H1 (cell line): Measurements from ENCODE around the gene RAP1GAP. TPM values are rescaled to one million over a fixed set of nuclear protein-coding genes. Genes with fewer than 3 reads are reported as not detected.

Experiments
- CTCF ChIA-PET: fragments of 300-600 bp; sonication (Branson Sonifier 250); formaldehyde crosslinking; loops from one replicate; lab custom pipeline; 2021; ENCODE audit not compliant: partially characterized antibody; lab: Charles Lee
- POLR2A ChIA-PET: fragments of 300-600 bp; sonication (Branson Sonifier 250); formaldehyde crosslinking; loops from one replicate; lab custom pipeline; 2021; ENCODE audit warnings: inconsistent platforms; ENCODE audit not compliant: partially characterized antibody; lab: Charles Lee
- DNase-seq, 2 experiments: peaks; one replicate each; pipeline versions ENCODE4 v3.0.0 to v3.0.0-alpha.2; 2010 to 2022; ENCODE audit warnings: low spot score in 2 of 2, low read depth in 1 of 2, mixed read lengths in 1 of 2
- FAIRE-seq: peaks from 2 replicates; lab custom pipeline; 2011; peaks lifted over from hg19 to GRCh38; lab: Jason Lieb, UNC
- H2AFZ ChIP-seq: 2 replicates; pipeline ENCODE4 v1.8.1; 2012; ENCODE audit warnings: low read length, inconsistent platforms
- H2AK5ac ChIP-seq: 2 replicates; pipeline ENCODE4 v1.6.1; 2013; ENCODE audit warnings: low read depth, low read length
- H2BK120ac ChIP-seq: replicated peaks from 2 replicates; pipeline ENCODE3; 2013; ENCODE audit warnings: low read depth, low read length, inconsistent platforms
- H2BK12ac ChIP-seq: 2 replicates; pipeline ENCODE4 v1.6.1; 2013; ENCODE audit warnings: low read depth, low read length
- H2BK15ac ChIP-seq: 2 replicates; pipeline ENCODE4 v1.6.1; 2013; ENCODE audit warnings: low read length
- H2BK20ac ChIP-seq: 2 replicates; pipeline ENCODE4 v1.6.1; 2013; ENCODE audit warnings: low read length
- H2BK5ac ChIP-seq: 2 replicates; pipeline ENCODE4 v1.6.1; 2013; ENCODE audit warnings: low read depth, low read length
- H3K14ac ChIP-seq: 2 replicates; pipeline ENCODE4 v1.6.1; 2013; ENCODE audit warnings: inconsistent platforms; ENCODE audit not compliant: insufficient read length
- H3K18ac ChIP-seq: 2 replicates; pipeline ENCODE4 v1.6.1; 2013; ENCODE audit warnings: low read length; ENCODE audit errors: extremely low read depth
- H3K23ac ChIP-seq: 2 replicates; pipeline ENCODE4 v1.6.1; 2013; ENCODE audit warnings: inconsistent platforms; ENCODE audit not compliant: insufficient read length
- H3K23me2 ChIP-seq: 2 replicates; pipeline ENCODE4 v1.6.1; 2013; ENCODE audit warnings: low read depth, low read length
- H3K27ac ChIP-seq: 2 replicates; pipeline ENCODE4 v1.6.1; 2011; ENCODE audit warnings: low read depth, low read length, inconsistent platforms
- H3K27me3 ChIP-seq, 4 experiments: replicated peaks in 1 of 4; 1 replicate in 1 of 4; 2 replicates in 3 of 4; pipeline versions ENCODE4 v1.6.1 to v1.8.1; 2011 to 2013; ENCODE audit warnings: low read length in 3 of 4, mild to moderate bottlenecking in 3 of 4, inconsistent platforms in 2 of 4, mixed read lengths in 2 of 4, moderate library complexity in 1 of 4; ENCODE audit not compliant: control insufficient read depth in 3 of 4, insufficient read depth in 3 of 4; ENCODE audit errors: extremely low read depth in 1 of 4
- H3K36me3 ChIP-seq, 4 experiments: 2 replicates each; pipeline versions ENCODE4 v1.6.1 to v1.8.1; 2011 to 2013; ENCODE audit warnings: mild to moderate bottlenecking in 4 of 4, low read length in 3 of 4, moderate library complexity in 2 of 4, control low read depth in 1 of 4, inconsistent platforms in 1 of 4; ENCODE audit not compliant: insufficient read depth in 4 of 4, control insufficient read depth in 2 of 4
- H3K4ac ChIP-seq: replicated peaks from 2 replicates; pipeline ENCODE3; 2013; ENCODE audit warnings: low read length, low read depth, mixed read lengths, inconsistent platforms; ENCODE audit not compliant: insufficient read length
- H3K4me1 ChIP-seq, 4 experiments: replicated peaks in 1 of 4; 1 replicate in 1 of 4; 2 replicates in 3 of 4; pipeline versions ENCODE4 v1.6.1 to v1.8.1; 2011 to 2013; ENCODE audit warnings: low read length in 3 of 4, inconsistent platforms in 2 of 4, mixed read lengths in 1 of 4; ENCODE audit not compliant: insufficient read depth in 4 of 4, control insufficient read depth in 3 of 4
- H3K4me2 ChIP-seq, 2 experiments: 2 replicates each; pipeline versions ENCODE4 v1.6.1 to v1.8.1; 2011 to 2013; ENCODE audit warnings: low read depth in 2 of 2, low read length in 2 of 2, control low read depth in 1 of 2, inconsistent platforms in 1 of 2, mild to moderate bottlenecking in 1 of 2; ENCODE audit not compliant: insufficient read depth in 1 of 2
- H3K4me3 ChIP-seq, 4 experiments: fragments of 200-600, 300-600 bp in 1 of 4; sonication (generic), shearing (Covaris generic), sonication (Bioruptor Twin) in 1 of 4; 2 replicates each; pipeline versions ENCODE4 v1.5.1 to v1.8.1; 2011 to 2016; ENCODE audit warnings: low read length in 4 of 4, low read depth in 3 of 4, control low read depth in 2 of 4, inconsistent platforms in 2 of 4, mild to moderate bottlenecking in 2 of 4, mixed read lengths in 1 of 4, moderate library complexity in 1 of 4; ENCODE audit not compliant: insufficient read depth in 2 of 4; ENCODE audit errors: extremely low read depth in 1 of 4
- H3K56ac ChIP-seq: replicated peaks from 2 replicates; pipeline ENCODE3; 2013; ENCODE audit warnings: low read depth, mild to moderate bottlenecking, mixed read lengths, low read length, inconsistent platforms; ENCODE audit not compliant: insufficient read length
- H3K79me1 ChIP-seq: 2 replicates; pipeline ENCODE4 v1.6.1; 2013; ENCODE audit warnings: low read depth, low read length, control low read depth
- H3K79me2 ChIP-seq, 2 experiments: 2 replicates each; pipeline versions ENCODE4 v1.6.1 to v1.8.1; 2012 to 2013; ENCODE audit warnings: low read length in 2 of 2, mild to moderate bottlenecking in 2 of 2, inconsistent platforms in 1 of 2; ENCODE audit not compliant: insufficient read depth in 2 of 2, control insufficient read depth in 1 of 2
- H3K9ac ChIP-seq, 4 experiments: replicated peaks in 1 of 4; 1 replicate in 1 of 4; 2 replicates in 3 of 4; pipeline versions ENCODE4 v1.6.1 to v1.8.1; 2011 to 2013; ENCODE audit warnings: low read depth in 3 of 4, low read length in 3 of 4, control low read depth in 2 of 4, mild to moderate bottlenecking in 2 of 4, moderate library complexity in 2 of 4, inconsistent platforms in 1 of 4; ENCODE audit errors: extremely low read depth in 1 of 4
- H3K9me3 ChIP-seq, 2 experiments: 2 replicates each; pipeline versions ENCODE4 v1.6.1 to v1.8.1; 2012 to 2013; ENCODE audit warnings: mild to moderate bottlenecking in 2 of 2, moderate library complexity in 2 of 2, control low read depth in 1 of 2, inconsistent platforms in 1 of 2, low read depth in 1 of 2, low read length in 1 of 2, mixed read lengths in 1 of 2; ENCODE audit not compliant: insufficient read depth in 2 of 2
- H4K20me1 ChIP-seq, 2 experiments: replicated peaks in 1 of 2; 2 replicates each; pipeline versions ENCODE3 to v1.8.1; 2011 to 2013; ENCODE audit warnings: inconsistent platforms in 2 of 2, low read length in 2 of 2, mild to moderate bottlenecking in 1 of 2; ENCODE audit not compliant: insufficient read depth in 2 of 2, control insufficient read depth in 1 of 2
- H4K5ac ChIP-seq: 2 replicates; pipeline ENCODE4 v1.6.1; 2013; ENCODE audit warnings: low read length, low read depth, mixed read lengths, inconsistent platforms; ENCODE audit not compliant: insufficient read length
- H4K8ac ChIP-seq: 2 replicates; pipeline ENCODE4 v1.8.0; 2013; ENCODE audit warnings: mild to moderate bottlenecking, moderate library complexity, low read length, inconsistent platforms; ENCODE audit not compliant: insufficient read depth; ENCODE audit errors: extremely low read depth
- H4K91ac ChIP-seq: replicated peaks from 2 replicates; pipeline ENCODE3; 2013; ENCODE audit warnings: low read length, mixed read lengths, inconsistent platforms; ENCODE audit not compliant: insufficient read length
- ATF2 ChIP-seq: IDR thresholded peaks from 2 replicates; pipeline ENCODE4 v1.6.1; 2012; ENCODE audit warnings: low read length, inconsistent platforms
- CBX8 ChIP-seq: fragments of 300-800, 300-1000 bp; sonication (generic); IDR thresholded peaks from 2 replicates; pipeline ENCODE4 v1.7.1; 2016; ENCODE audit warnings: low read depth, low read length, borderline replicate concordance
- FOSL1 ChIP-seq: IDR thresholded peaks from 2 replicates; pipeline ENCODE4 v1.6.1; 2011; ENCODE audit warnings: mild to moderate bottlenecking, low read depth, low read length, moderate library complexity; ENCODE audit not compliant: insufficient read depth
- MAFK ChIP-seq: IDR thresholded peaks from 2 replicates; pipeline ENCODE4 v1.6.1; 2012; ENCODE audit warnings: low read depth, mild to moderate bottlenecking, improper control_type of control experiment, low read length
- MAX ChIP-seq: IDR thresholded peaks from 2 replicates; pipeline ENCODE4 v1.6.1; 2012; ENCODE audit warnings: inconsistent platforms
- POLR2A ChIP-seq, 2 experiments: IDR thresholded peaks; 1 replicate in 1 of 2; 2 replicates in 1 of 2; pipeline ENCODE4 v1.6.1; 2011; ENCODE audit warnings: low read depth in 2 of 2, low read length in 2 of 2, mild to moderate bottlenecking in 2 of 2; ENCODE audit errors: control extremely low read depth in 1 of 2
- RBBP5 ChIP-seq: IDR thresholded peaks from 2 replicates; pipeline ENCODE4 v1.7.1; 2012; ENCODE audit warnings: low read depth, mild to moderate bottlenecking, inconsistent platforms, low read length, moderate library complexity, borderline replicate concordance
- TAF7 ChIP-seq: optimal IDR thresholded peaks from 2 replicates; pipeline ENCODE3; 2011; ENCODE audit warnings: low read depth, mild to moderate bottlenecking, inconsistent platforms, low read length, moderate library complexity, borderline replicate concordance
- TEAD4 ChIP-seq: IDR thresholded peaks from 2 replicates; pipeline ENCODE4 v1.6.1; 2012; ENCODE audit warnings: low read depth, low read length, inconsistent platforms, mixed read lengths
- ZNF274 ChIP-seq: IDR thresholded peaks from 2 replicates; pipeline ENCODE4 v1.7.0; 2012; ENCODE audit warnings: low read length, borderline replicate concordance; ENCODE audit errors: extremely low read depth
- WGBS, 2 experiments: shearing (Covaris generic) in 1 of 2; methylation state at CpG; one replicate each; pipeline versions ENCODE4 v1.1.6 to v1.1.7; 2013 to 2015; ENCODE audit warnings: low lambda C conversion rate in 2 of 2, mixed read lengths in 2 of 2, inconsistent platforms in 1 of 2, low coverage in 1 of 2, missing lambda C conversion rate in 1 of 2; ENCODE audit not compliant: insufficient replicate concordance in 2 of 2, insufficient coverage in 1 of 2, insufficient read length in 1 of 2; ENCODE audit errors: extremely low coverage in 1 of 2, missing lambda C conversion rate in 1 of 2; 5-methylcytosine and 5-hydroxymethylcytosine counted together
- polyA plus RNA-seq, 7 experiments: library from polyadenylated mRNA; depleted of rRNA in 3 of 7; stranded (reverse) in 5 of 7; unstranded in 2 of 7; fragments of >200 nt in 5 of 7; fragments of 200-250 nt in 2 of 7; gene quantifications; 1 replicate in 5 of 7; 2 replicates in 1 of 7; 4 replicates in 1 of 7; pipeline versions ENCODE4 v1.2.1 to v1.2.3, GENCODE V29; 2011 to 2013; ENCODE audit warnings: missing spikeins in 2 of 7, mixed read lengths in 2 of 7
- total RNA-seq: library from RNA; stranded (reverse); fragmentation: NEBNext Ultra II Directional; extraction: Animal tissue kit (Norgen Biotek cat#: 25700); gene quantifications from 2 replicates; pipeline ENCODE4 v1.2.1, GENCODE V29; 2021

The RAP1GAP gene
- total and polyA plus RNA-seq, 2 of the 8 experiments (the other 6 are each of a cell fraction or from before 2014, with no cell fraction given), result 8.4 TPM

- no peak overlapping the region for H2AFZ ChIP-seq
- POLR2A ChIA-PET, result no interaction called here
- H2BK20ac ChIP-seq, result no peak overlapping the region
- DNase-seq (no peak), FAIRE-seq (no peak)
- no peak overlapping the region for H3K4ac ChIP-seq
- H3K18ac ChIP-seq, result no peak overlapping the region
- no peak overlapping the region for H4K8ac ChIP-seq
- no peak overlapping the region for H4K5ac ChIP-seq
- CTCF ChIA-PET, result interaction anchor here (1.8 to 3.2 kb wide), 2 partner anchors 9 to 17 kb away, joined by 5 to 7 read pairs; no protein-coding TSS in a partner anchor
- no peak overlapping the region for H3K23ac ChIP-seq
- no peaks in the 10 kb centered on the region for H3K23me2 ChIP-seq
- no peak overlapping the region for H4K91ac ChIP-seq
- peaks cover 0 to 2% of the 10 kb centered on the region in 2 experiments for H4K20me1 ChIP-seq
- H3K9ac ChIP-seq, result no peak overlapping the region
- H3K79me2 ChIP-seq, result no peaks in the 10 kb centered on the region
- no peak overlapping the region for H3K27ac ChIP-seq
- no peak overlapping the region for H3K4me2 ChIP-seq
- 91% methylated on average over 19 of the region's 19 CpGs; no CpG with 5 or more reads in 1 of the 2 experiments for WGBS, 2 experiments
- no peaks in the 10 kb centered on the region for H3K79me1 ChIP-seq
- H2BK12ac ChIP-seq, result no peak overlapping the region
- no peak overlapping the region for H3K56ac ChIP-seq
- H2BK120ac ChIP-seq, result no peak overlapping the region
- H3K4me3 ChIP-seq, result no peak overlapping the region
- no peak overlapping the region for H2BK15ac ChIP-seq
- H3K27me3 ChIP-seq, result peaks cover 0 to 3% (median 0%) of the 10 kb centered on the region in 4 experiments; a peak in 1 of 7 replicates
- H3K4me1 ChIP-seq, result peaks cover 0 to under 1% (median 0%) of the 10 kb centered on the region in 4 experiments; a peak in 1 of 7 replicates
- no peak overlapping the region for H2BK5ac ChIP-seq
- H3K36me3 ChIP-seq, result peaks cover 0 to 3% (median 0%) of the 10 kb centered on the region in 4 experiments; a peak in 2 of 8 replicates
- H3K9me3 ChIP-seq, result no peaks in the 10 kb centered on the region
- no peak overlapping the region for H3K14ac ChIP-seq
- H2AK5ac ChIP-seq, result no peak overlapping the region
- TF ChIP-seq TEAD4 (no peak), POLR2A (IDR thresholded peaks at IDR 0.05; ENCODE audit: control extremely low read depth in 1 of 2, low read depth in 2 of 2, low read length in 2 of 2) (no peak), ATF2 (no peak), RBBP5 (no peak), MAFK (no peak), CBX8 (no peak), TAF7 (no peak), ZNF274 (no peak), MAX (no peak), FOSL1 (no peak)
These were observed 55.9 kb downstream of the RAP1GAP start for GRCh38 chr1:21613072-21613867.
